ENCODE results near the gene DTNBP1. TPM values are rescaled to one million over a fixed set of nuclear protein-coding genes. Genes with fewer than 3 reads are reported as not detected.

The DTNBP1 gene
- total and polyA plus RNA-seq, 2 of the 4 experiments (the other 2 are of a cell fraction), result 4.8 to 18.7 TPM

DNA sequence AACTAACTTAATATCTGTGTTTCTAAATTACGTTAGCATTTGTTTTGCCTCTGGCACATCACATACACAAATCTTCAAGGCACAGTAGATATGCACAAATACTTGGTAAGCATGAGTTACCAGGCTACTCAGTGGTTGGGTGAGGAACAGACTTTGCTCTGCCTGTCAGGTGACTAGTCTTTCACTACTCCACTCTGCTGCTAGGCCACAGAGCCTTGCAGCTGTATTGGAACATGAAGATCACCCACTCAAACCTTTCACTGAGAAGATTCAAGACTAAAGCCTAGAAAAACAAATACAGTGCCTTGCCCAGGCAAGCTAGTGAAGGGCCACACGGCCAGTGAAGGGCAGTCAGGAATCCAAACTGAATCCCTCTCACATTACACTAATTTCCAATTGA is 47.0 kb downstream of the DTNBP1 start:
- DNase-seq (peak; percentile 40), ATAC-seq (ENCODE audit: low read depth) (peak; percentile 73)
- POLR2A ChIA-PET (ENCODE audit: unreplicated experiment), result no interaction called here
- Histone ChIP-seq H4K5ac (ENCODE audit: low read depth, low read length) (no peak overlapping the region), H3K79me1 (ENCODE audit: low read depth in 1 of 2, low read length in 2 of 2) (peaks cover 0 to 5% of the 10 kb centered on the region in 2 experiments; a peak in 2 of 4 replicates), H3K18ac (ENCODE audit: low read depth, low read length) (no peak overlapping the region), H2BK15ac (ENCODE audit: low read depth, low read length) (no peak overlapping the region), H4K20me1 (ENCODE audit: insufficient read depth, low read length) (no peaks in the 10 kb centered on the region), H3K36me3 (ENCODE audit: control insufficient read depth, insufficient read depth, low read length) (peaks cover 6% of the 10 kb centered on the region; the same call in 1 of the 2 replicates), H3K9me1 (ENCODE audit: insufficient read depth, low read length) (no peaks in the 10 kb centered on the region; the same call in 1 of the 2 replicates), H3K56ac (ENCODE audit: extremely low read depth, insufficient read depth, low read length) (no peak overlapping the region), H3K23ac (ENCODE audit: low read depth, low read length) (no peak overlapping the region), H2BK20ac (ENCODE audit: low read depth, low read length) (no peak overlapping the region), H2AFZ (replicated peaks; ENCODE audit: low read length, poor library complexity) (no peak overlapping the region), H3K4me1 (ENCODE audit: control insufficient read depth, insufficient read depth, low read length) (peaks cover 2% of the 10 kb centered on the region; the same call in 1 of the 2 replicates), H3K27me3 (ENCODE audit: control insufficient read depth, insufficient read depth, low read length) (no peaks in the 10 kb centered on the region), H3K14ac (replicated peaks; ENCODE audit: low read depth, low read length) (0 out of 2 replicates have a peak overlapping the region, but pooled peaks have one; percentile 38), H3K4ac (ENCODE audit: low read depth, low read length) (peak overlapping the region; percentile 36; the same call in 1 of the 2 replicates), H2BK120ac (ENCODE audit: low read depth, low read length) (no peak overlapping the region), H3K9me3 (ENCODE audit: control insufficient read depth, insufficient read depth, low read length) (no peaks in the 10 kb centered on the region; the same call in 1 of the 2 replicates), H2AK5ac (ENCODE audit: low read depth, low read length) (no peak overlapping the region), H3K9ac (ENCODE audit: low read depth, low read length) (no peak overlapping the region), H4K91ac (ENCODE audit: insufficient read depth, low read depth, low read length) (no peak overlapping the region), H2BK5ac (ENCODE audit: low read depth, low read length, poor library complexity, severe bottlenecking) (no peak overlapping the region), H2AK9ac (replicated peaks; ENCODE audit: low read depth, low read length, poor library complexity) (no peak overlapping the region), H4K8ac (ENCODE audit: low read depth in 2 of 2, low read length in 2 of 2) (no peak overlapping the region), H3K27ac (ENCODE audit: insufficient read depth, low read length) (no peak overlapping the region), H3K4me2 (ENCODE audit: low read depth, low read length) (no peak overlapping the region), H3K4me3 (ENCODE audit: insufficient read depth, low read depth, low read length) (no peak overlapping the region)
- BruUV-seq (replicated peaks), result no TSS peak
- CTCF ChIA-PET, result interaction anchor here (0.6 kb wide), 1 partner anchor 975 kb away, joined by 3 read pairs; no protein-coding TSS in a partner anchor
- no CpG with 5 or more reads among the region's 2 CpGs for WGBS, 2 experiments (ENCODE audit: extremely low coverage in 2 of 2, insufficient read length in 1 of 2)
- TF ChIP-seq MAFK (IDR thresholded peaks at IDR 0.05; ENCODE audit: low read depth, low read length) (no peak), USF2 (IDR thresholded peaks at IDR 0.05; ENCODE audit: low read depth, low read length) (peak; percentile 12; the same call in 1 of the 2 replicates), FOS (IDR thresholded peaks at IDR 0.05; ENCODE audit: low read depth, low read length) (no peak), RCOR1 (IDR thresholded peaks at IDR 0.05; ENCODE audit: insufficient replicate concordance, low read length) (no peak), RFX5 (IDR thresholded peaks at IDR 0.05; ENCODE audit: low read depth, low read length) (no peak), MXI1 (IDR thresholded peaks at IDR 0.05; ENCODE audit: borderline replicate concordance, low read depth, low read length) (no peak), BHLHE40 (IDR thresholded peaks at IDR 0.05; ENCODE audit: low read depth, low read length) (no peak), CHD1 (IDR thresholded peaks at IDR 0.05; ENCODE audit: low read depth, low read length) (no peak)
- intact Hi-C loops (cut with micrococcal nuclease), result no loop called here
- dilution Hi-C loops (cut with HindIII; ENCODE audit: low sequenced_read_pairs, unreplicated experiment), result no loop called here
- in situ Hi-C loops (cut with MboI; ENCODE audit: low sequenced_read_pairs), result loop anchor here (25.0 kb wide), 2 partner anchors 354 to 1404 kb away; no protein-coding TSS in a partner anchor
